ENCODE measurements around the gene GFOD1.

The GFOD1 gene

DNA sequence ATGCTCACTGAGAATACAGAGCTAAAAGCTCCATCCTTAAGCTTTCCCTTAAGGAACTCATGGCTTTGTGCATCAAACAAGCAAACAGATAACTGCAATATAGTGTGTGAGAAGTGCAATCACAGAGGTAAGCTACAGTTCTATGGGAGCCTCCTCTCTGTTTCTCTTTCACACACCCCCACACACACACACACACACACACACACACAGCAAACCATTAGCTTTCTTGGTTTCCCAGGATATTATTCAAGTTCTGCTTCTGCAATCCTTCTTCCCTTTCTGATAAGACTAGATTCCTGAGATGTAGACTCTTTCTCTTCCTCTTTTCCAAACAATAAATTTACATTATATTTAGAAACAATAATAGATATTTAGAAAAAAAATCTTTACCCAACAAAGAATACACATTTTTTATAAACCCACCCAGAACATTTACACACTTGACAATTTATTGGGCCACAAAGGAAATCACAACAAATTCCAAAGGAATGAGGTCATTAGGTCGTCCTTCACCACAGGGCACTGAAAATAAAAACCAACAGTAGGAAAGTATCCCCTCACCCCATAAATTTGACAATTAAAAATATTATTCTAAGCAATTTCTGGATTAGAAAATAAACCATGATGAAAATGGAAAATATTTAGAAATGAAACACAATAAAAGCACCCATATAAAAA, 9.3 kb upstream of the GFOD1 start:
- Mint-ChIP-seq H3K4me1 (no peaks in the 10 kb centered on the region), H3K27ac (no peak overlapping the region), H3K27me3 (no peaks in the 10 kb centered on the region), H3K9me3 (no peaks in the 10 kb centered on the region), H3K4me3 (no peak overlapping the region), H3K36me3 (no peaks in the 10 kb centered on the region)
- no peak for ATAC-seq

DNA sequence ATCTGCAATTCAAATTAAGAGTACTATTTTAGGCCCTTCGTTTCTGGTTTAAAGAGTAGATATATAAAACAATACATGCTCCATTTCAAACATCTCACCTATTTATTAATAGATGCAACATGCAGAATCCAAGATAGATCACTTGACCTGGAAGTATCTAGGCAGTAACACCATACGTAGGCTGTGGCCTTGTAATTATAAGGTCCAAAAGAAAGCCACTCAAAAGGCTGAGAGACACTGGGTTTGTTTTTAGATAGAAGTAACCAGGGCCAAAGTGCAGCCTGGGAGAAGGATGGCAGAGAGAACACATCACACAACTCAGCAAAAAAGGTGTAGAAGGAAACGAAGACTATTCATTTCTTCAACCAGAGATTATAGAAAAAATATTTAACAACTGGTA, 8.4 kb upstream of the GFOD1 start:
- no peaks in the 10 kb centered on the region for H3K4me1 Mint-ChIP-seq
- no peak overlapping the region for H3K4me3 Mint-ChIP-seq
- no peaks in the 10 kb centered on the region for H3K9me3 Mint-ChIP-seq
- H3K36me3 Mint-ChIP-seq, result no peaks in the 10 kb centered on the region
- H3K27me3 Mint-ChIP-seq, result no peaks in the 10 kb centered on the region
- no peak for ATAC-seq
- H3K27ac Mint-ChIP-seq, result no peak overlapping the region

DNA sequence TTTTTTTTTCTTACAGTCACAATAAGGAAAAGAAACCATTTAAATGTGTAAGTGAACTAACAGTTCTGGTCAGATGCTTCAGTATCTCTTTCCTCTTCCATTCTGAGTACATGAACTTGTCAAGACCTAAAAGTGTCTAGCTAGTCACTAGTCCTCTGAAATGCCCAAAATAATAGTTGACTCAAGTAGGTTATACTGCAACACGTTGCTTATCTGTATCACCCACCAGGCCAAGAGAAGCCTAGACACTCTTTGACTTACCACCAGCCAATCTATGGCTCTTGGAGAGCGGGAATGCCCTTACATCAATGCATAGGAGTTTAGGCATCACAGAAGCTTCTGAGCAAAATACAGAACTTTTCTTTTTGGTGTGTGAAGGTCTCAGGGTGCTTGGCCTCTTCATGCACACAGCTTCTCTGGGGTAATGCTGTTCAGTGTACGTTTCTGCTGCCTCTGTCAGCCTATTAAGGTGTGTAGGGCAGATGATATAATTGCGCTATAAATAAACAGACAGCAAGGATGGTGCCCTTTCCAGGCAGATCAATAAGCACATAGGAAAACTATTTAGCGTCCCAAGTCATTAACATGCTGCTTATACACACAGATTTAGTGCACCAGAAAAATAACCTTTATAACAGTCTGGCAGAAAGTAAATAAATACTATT, 7.8 kb upstream of the GFOD1 start:
- no peak for ATAC-seq
- H3K9me3 Mint-ChIP-seq, result no peaks in the 10 kb centered on the region
- H3K4me1 Mint-ChIP-seq, result no peaks in the 10 kb centered on the region
- no peaks in the 10 kb centered on the region for H3K27me3 Mint-ChIP-seq
- H3K4me3 Mint-ChIP-seq, result no peak overlapping the region
- no peak overlapping the region for H3K27ac Mint-ChIP-seq
- H3K36me3 Mint-ChIP-seq, result no peaks in the 10 kb centered on the region

DNA sequence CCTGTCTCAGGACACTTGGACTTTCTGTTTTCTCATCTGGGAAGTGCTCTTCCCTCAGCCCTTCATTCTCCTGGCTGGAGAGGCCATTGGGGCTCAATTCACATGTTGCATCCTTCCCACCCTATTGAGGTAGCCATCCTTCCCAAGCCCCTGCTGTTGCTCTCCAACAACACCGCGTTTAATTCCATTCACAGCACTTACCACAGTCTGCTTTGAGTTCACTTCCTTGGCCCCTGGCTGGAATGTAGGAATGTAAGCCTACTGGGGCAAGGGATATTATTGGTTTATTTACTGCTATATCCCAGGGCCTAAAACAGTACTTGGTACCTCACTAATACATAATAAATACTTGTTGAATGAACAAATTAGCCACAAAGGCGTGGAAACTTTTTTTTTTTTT, 6.7 kb upstream of the GFOD1 start:
- no peak overlapping the region for H3K4me3 Mint-ChIP-seq
- H3K4me1 Mint-ChIP-seq, result no peaks in the 10 kb centered on the region
- H3K27me3 Mint-ChIP-seq, result no peaks in the 10 kb centered on the region
- H3K27ac Mint-ChIP-seq, result no peak overlapping the region
- H3K36me3 Mint-ChIP-seq, result no peaks in the 10 kb centered on the region
- no peaks in the 10 kb centered on the region for H3K9me3 Mint-ChIP-seq
- no peak for ATAC-seq

DNA sequence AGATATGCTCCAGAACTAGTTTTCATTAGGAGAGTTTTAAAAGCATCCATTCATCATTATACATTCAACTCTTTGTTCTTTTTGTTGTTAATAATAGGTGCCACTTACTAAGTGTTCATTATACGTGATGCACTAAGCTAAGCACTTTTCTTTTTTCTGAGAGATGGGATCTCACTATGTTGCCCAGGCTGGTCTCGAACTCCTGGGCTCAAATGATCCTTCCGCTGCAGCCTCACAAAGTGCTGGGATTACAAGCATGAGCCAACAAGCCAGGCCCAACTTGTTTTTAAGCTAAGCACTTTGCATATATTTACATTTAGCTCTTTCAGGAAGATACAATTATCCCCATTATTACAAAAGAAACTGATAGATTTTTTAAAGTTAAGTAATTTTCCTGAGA, 5.7 kb upstream of the GFOD1 start:
- no peak for ATAC-seq
- no peak overlapping the region for H3K4me3 Mint-ChIP-seq

DNA sequence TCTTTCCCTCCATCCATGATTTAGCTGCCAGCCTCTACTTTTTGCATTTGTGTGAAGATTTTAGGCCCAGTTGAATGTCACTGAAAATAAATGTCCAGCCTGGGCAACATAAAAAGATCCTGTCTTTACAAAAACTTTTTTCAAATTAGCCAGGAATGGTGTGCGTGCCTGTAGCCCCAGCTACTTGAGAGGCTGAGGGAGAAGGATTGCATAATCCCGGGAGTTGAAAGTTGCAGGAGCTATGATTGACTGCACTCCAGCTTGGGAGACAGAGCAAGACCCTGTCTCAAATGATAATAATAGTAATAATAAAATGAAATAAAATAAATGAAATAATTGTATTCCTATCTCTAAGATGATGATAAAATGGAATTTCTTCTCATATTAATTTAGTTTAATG, 5.0 kb upstream of the GFOD1 start:
- H3K4me1 Mint-ChIP-seq, result peaks cover 8% of the 10 kb centered on the region
- no peaks in the 10 kb centered on the region for H3K9me3 Mint-ChIP-seq
- no peak overlapping the region for H3K27ac Mint-ChIP-seq
- ATAC-seq, result no peak
- H3K36me3 Mint-ChIP-seq, result no peaks in the 10 kb centered on the region
- no peaks in the 10 kb centered on the region for H3K27me3 Mint-ChIP-seq
- H3K4me3 Mint-ChIP-seq, result no peak overlapping the region

More for the DNA sequence above, 5.7 kb upstream of the GFOD1 start:
- Mint-ChIP-seq H3K9me3 (no peaks in the 10 kb centered on the region), H3K27ac (no peak overlapping the region), H3K4me1 (peaks cover 8% of the 10 kb centered on the region), H3K27me3 (no peaks in the 10 kb centered on the region), H3K36me3 (no peaks in the 10 kb centered on the region)

DNA sequence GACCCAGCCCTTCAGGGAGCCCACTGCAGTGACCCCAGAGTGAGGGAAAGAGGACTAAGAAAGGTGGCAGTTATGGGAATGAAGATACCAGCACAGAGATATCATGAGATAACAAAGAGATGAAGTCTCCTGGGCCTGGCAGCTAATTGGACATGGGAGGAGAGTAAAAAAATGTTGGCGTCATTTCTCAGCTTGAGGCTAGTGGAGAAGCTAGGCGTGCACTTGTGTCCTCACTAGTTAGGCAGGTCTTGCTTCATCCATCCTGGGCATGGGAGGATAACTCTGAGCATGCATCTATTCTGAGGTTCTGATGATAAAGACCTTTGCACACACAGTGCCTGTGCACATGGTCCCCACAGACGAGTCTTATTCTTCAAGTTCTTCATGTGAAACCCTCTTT, 4.1 kb upstream of the GFOD1 start:
- Mint-ChIP-seq H3K9me3 (no peaks in the 10 kb centered on the region), H3K36me3 (no peaks in the 10 kb centered on the region), H3K27me3 (no peaks in the 10 kb centered on the region), H3K4me3 (no peak overlapping the region), H3K4me1 (peaks cover 8% of the 10 kb centered on the region), H3K27ac (no peak overlapping the region)
- no peak for ATAC-seq

DNA sequence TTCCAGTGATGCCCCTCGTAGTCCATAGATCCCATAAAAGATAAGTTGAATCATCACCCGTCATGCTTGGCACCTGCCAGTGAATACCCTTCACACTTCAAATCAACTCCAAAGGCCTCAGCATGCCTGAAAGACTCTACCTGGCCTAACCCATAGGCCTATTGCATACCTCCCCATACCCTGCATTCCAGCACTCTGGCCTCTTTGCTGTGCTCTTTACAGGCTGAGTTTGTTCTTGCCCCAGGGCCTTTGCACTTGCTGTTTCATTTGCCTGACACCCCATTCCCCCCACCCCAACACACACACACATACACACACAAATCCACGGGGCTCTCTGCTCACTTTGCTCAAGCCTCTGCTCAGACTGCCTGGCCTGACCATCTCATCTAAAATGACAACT, 3.0 kb upstream of the GFOD1 start:
- Mint-ChIP-seq H3K9me3 (no peaks in the 10 kb centered on the region), H3K27ac (no peak overlapping the region), H3K27me3 (no peaks in the 10 kb centered on the region), H3K36me3 (no peaks in the 10 kb centered on the region), H3K4me1 (peaks cover 19% of the 10 kb centered on the region), H3K4me3 (no peak overlapping the region)
- no peak for ATAC-seq

DNA sequence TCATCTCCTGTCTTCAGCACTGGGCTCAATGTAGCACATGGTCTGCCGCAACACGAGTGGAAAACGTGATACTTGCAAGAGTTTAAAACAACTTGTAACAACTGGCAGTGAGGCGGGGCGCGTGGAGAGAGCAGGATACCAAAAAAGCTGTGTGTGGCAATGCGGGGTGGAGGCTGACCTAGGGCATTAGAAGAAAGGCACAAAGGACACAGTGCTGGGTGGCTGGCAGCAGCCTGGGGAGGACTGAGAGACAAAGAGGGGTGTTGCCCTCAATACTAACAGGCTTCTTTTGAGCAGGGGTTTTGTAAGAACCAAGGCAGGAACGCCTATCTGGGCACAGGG, 1.5 kb upstream of the GFOD1 start:
- ATAC-seq, result no peak
- Mint-ChIP-seq H3K27ac (peak overlapping the region; percentile 76), H3K4me3 (no peak overlapping the region), H3K9me3 (no peaks in the 10 kb centered on the region), H3K36me3 (no peaks in the 10 kb centered on the region), H3K4me1 (peaks cover 35% of the 10 kb centered on the region), H3K27me3 (no peaks in the 10 kb centered on the region)

DNA sequence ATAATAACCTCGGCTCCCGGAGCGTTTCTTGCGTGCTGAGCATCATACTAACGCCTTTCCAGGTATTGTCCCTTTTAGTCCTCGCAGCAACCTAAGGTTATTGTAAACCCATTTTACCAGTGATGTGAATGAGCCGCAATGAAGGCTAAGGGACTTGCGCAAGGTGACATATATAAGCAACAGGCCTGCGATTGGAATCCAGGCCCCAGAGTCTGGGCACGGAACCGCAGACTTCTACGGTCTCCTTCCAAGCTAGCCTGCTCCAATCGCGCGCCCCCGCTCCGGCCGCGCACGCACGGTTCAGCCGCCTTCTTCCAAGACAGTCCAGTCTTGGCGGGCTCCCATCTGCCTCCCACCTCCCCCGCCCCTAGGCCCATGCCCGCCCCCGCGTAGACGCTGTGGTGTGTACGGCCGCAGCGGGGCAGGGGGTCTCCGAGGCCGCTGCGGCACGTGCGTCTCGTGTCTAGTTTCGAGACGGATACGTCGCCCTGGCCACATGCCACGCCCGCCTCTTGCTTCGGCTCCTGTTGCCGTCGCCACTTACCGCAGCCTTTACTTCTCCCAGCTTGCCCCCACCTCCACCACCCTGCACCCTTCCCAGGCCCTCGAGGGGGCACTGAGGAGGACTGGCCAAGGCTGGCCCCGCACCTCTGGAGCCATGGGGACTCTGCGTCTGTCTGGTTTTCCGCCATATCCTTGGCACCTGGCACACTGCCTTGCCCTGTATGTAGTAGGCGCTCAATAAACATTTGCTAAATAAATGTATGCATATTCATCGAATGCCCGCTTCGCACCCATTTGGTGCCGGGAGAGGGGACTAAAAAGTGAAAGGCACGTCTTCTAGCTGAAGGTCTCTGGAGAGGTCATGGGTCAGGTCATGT, 855 bp upstream of the GFOD1 start:
- H3K9me3 Mint-ChIP-seq, result no peaks in the 10 kb centered on the region
- peak overlapping the region; percentile 88 for H3K4me3 Mint-ChIP-seq
- peak overlapping the region; percentile 76 for H3K27ac Mint-ChIP-seq
- peaks cover 41% of the 10 kb centered on the region for H3K4me1 Mint-ChIP-seq
- ATAC-seq, result no peak
- H3K36me3 Mint-ChIP-seq, result no peaks in the 10 kb centered on the region
- H3K27me3 Mint-ChIP-seq, result no peaks in the 10 kb centered on the region

DNA sequence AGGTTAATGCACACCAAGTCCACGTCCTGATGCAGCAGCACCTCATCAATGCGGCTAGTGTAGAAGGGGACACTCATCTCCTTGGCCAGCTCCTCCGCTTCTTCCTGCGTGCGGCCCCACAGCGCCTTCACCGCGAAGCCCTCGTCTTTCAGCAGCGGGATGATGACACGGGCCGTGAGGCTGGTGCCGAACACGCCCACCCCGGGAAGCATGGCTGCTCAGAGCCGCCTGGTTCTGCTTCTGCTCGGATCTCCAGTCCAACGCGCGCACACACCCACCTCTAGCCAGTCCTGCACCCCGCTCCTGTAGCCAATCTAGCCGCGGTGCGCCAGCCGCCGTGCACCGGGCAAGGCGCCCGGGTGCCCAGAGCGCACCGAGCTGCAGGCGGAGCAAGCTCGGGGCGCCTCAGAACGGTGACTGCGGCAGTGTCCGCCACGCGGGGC, 700 bp downstream of the GFOD1 start:
- Mint-ChIP-seq H3K27me3 (no peaks in the 10 kb centered on the region), H3K27ac (peak overlapping the region; percentile 76), H3K9me3 (no peaks in the 10 kb centered on the region), H3K4me1 (peaks cover 42% of the 10 kb centered on the region), H3K4me3 (peak overlapping the region; percentile 89), H3K36me3 (no peaks in the 10 kb centered on the region)
- ATAC-seq, result peak; percentile 80

DNA sequence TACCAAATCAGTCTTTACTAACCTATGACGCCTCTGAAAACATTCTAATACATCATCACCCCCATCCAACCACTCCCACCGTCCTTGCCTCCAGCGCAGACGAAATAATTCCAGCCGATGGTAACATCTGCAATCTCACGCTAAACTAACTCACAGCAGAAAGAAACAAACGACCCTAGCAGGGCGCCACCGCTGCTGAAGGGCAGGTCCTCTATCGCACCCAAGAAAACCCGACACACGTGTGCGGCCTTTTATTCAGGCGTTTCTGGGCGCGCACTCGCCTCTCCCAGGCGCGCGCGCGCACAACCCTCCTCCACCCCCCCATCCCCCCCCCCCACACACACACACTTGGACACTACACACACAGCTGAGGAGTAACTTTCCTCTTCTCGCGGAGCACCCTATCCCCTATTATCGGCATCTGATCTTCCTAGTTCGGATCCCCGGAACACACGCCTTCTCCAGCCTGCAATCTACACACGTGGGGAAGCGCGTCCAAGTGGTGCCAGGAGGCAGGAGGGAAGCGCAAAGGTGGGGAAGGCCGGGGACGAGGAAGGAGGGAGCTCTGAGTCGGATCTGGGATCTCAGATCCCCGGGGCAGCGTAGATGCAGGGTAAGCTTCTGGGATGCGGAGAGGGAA, 1.4 kb downstream of the GFOD1 start:
- H3K4me1 Mint-ChIP-seq, result peaks cover 46% of the 10 kb centered on the region
- peak; percentile 2 for ATAC-seq
- peaks cover 3% of the 10 kb centered on the region for H3K36me3 Mint-ChIP-seq

DNA sequence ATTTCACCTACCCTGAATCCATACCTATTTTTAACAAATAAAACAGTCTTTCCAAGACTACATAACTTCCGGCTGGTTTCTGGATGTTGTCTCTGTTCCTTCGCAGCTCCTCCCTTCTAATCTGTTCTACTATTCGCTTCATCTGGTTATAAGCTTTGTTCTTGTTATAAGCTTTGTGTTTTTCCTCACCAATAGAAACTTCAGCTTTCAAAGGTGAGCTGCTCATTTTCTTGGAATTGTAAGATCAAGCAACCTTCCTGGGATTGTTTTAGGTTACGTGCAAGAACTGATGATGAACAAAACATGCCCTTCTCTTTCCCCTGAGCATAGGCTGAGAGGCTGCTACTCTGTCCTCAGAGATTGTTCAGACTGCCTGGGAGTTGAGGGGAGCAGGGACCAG, 2.1 kb downstream of the GFOD1 start:
- H3K27ac Mint-ChIP-seq, result peak overlapping the region; percentile 76
- no peaks in the 10 kb centered on the region for H3K9me3 Mint-ChIP-seq
- H3K36me3 Mint-ChIP-seq, result peaks cover 7% of the 10 kb centered on the region
- peak overlapping the region; percentile 89 for H3K4me3 Mint-ChIP-seq
- H3K4me1 Mint-ChIP-seq, result peaks cover 51% of the 10 kb centered on the region
- ATAC-seq, result no peak
- no peaks in the 10 kb centered on the region for H3K27me3 Mint-ChIP-seq

More for the DNA sequence above, 1.4 kb downstream of the GFOD1 start:
- peak overlapping the region; percentile 89 for H3K4me3 Mint-ChIP-seq
- H3K27me3 Mint-ChIP-seq, result no peaks in the 10 kb centered on the region
- H3K9me3 Mint-ChIP-seq, result no peaks in the 10 kb centered on the region
- peak overlapping the region; percentile 76 for H3K27ac Mint-ChIP-seq

DNA sequence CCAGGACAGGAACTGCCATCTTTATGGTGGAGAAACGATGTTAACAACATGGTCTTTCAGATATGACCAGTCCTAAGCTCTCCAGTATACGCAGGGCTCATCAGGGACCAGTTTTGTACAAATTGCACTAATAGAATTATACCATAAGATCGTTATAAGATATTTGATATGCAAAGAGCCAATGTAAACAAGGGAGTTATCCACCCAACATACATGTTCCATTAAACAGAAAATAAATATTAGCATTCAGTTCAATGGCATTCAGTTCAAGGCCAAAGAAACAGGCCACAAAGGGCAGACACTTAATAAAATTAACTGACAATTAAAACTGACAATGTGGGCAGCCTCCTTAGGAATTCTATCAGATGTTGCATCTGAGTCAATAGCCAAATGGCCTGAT, 2.6 kb downstream of the GFOD1 start:
- peak overlapping the region; percentile 51 for H3K4me3 Mint-ChIP-seq
- H3K4me1 Mint-ChIP-seq, result peaks cover 54% of the 10 kb centered on the region
- peaks cover 10% of the 10 kb centered on the region for H3K36me3 Mint-ChIP-seq
- H3K27me3 Mint-ChIP-seq, result no peaks in the 10 kb centered on the region
- H3K27ac Mint-ChIP-seq, result no peak overlapping the region
- no peak for ATAC-seq
- no peaks in the 10 kb centered on the region for H3K9me3 Mint-ChIP-seq

DNA sequence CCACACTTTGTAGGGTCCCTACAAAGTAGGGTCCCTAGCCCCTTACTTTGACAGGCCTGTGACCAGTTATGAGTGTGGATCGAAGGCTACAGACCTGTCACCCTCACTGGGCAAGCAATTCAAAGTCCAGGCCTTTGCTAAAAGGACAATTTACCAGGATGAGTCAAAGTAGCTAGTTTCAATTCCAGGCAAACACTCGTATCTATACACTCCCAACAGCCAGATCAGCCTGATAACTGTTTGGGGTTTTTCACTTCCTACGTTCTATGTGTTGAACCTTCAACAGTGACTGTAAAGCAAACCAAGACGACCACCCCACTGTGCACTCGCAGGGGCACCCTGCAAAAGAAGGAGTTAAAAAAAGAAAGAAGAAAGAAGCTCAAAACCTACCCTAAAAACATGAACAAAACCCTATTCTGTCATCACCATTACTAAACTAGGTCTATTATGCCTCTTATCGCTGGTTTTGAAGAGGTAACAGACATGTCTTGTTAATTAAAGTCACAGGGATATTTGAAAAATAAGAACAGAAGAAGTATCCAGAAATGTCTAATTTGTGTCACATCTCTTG, 3.2 kb downstream of the GFOD1 start:
- H3K36me3 Mint-ChIP-seq, result peaks cover 16% of the 10 kb centered on the region
- no peak for ATAC-seq
- peaks cover 60% of the 10 kb centered on the region for H3K4me1 Mint-ChIP-seq

More for the DNA sequence above, 3.2 kb downstream of the GFOD1 start:
- Mint-ChIP-seq H3K27ac (peak overlapping the region; percentile 44), H3K27me3 (no peaks in the 10 kb centered on the region), H3K9me3 (no peaks in the 10 kb centered on the region), H3K4me3 (peak overlapping the region; percentile 51)

Data from stimulated activated memory B cell treated with anti-CD40 and anti-IgM and Interleukin-4, amounts not matched to agents 10 μg/mL and 1 μg/mL and 100 μg/mL, for 72 hours (primary cell).